CD14-positive monocyte (primary cell): ENCODE measurements around the gene PGP. TPM values are rescaled to one million over a fixed set of nuclear protein-coding genes. Genes with fewer than 3 reads are reported as not detected.

Source experiments
- DNase-seq, 3 donors: peaks; one replicate each; pipeline ENCODE4 v3.0.0-alpha.2; 2011 to 2022
- H2AFZ ChIP-seq: 2 replicates; pipeline ENCODE4 v1.6.0; 2012; ENCODE audit warnings: mild to moderate bottlenecking, low read depth, low read length, inconsistent platforms; ENCODE audit not compliant: insufficient read depth, poor library complexity, severe bottlenecking
- H3K27ac ChIP-seq, 2 donors: 1 replicate in 1 of 2; 2 replicates in 1 of 2; pipeline ENCODE4 v1.5.1; 2012 to 2013; ENCODE audit warnings: low read length in 2 of 2, control low read depth in 1 of 2, inconsistent platforms in 1 of 2, low read depth in 1 of 2, mild to moderate bottlenecking in 1 of 2
- H3K27me3 ChIP-seq, 2 donors: one replicate each; pipeline versions ENCODE4 v1.6.0 to v1.6.1; 2011 to 2013; ENCODE audit warnings: low read length in 2 of 2; ENCODE audit not compliant: control insufficient read depth in 2 of 2, insufficient read depth in 2 of 2
- H3K36me3 ChIP-seq, 2 donors: replicated peaks in 1 of 2; 1 replicate in 1 of 2; 2 replicates in 1 of 2; pipeline versions ENCODE4 v1.5.1 to v1.6.1; 2012 to 2013; ENCODE audit warnings: low read length in 2 of 2, control low read depth in 1 of 2, inconsistent platforms in 1 of 2, mild to moderate bottlenecking in 1 of 2; ENCODE audit not compliant: insufficient read depth in 2 of 2, control insufficient read depth in 1 of 2
- H3K4me1 ChIP-seq, 2 donors: 1 replicate in 1 of 2; 2 replicates in 1 of 2; pipeline versions ENCODE4 v1.5.1 to v1.6.1; 2012 to 2013; ENCODE audit warnings: low read length in 2 of 2, control low read depth in 1 of 2, inconsistent platforms in 1 of 2, mild to moderate bottlenecking in 1 of 2, moderate library complexity in 1 of 2; ENCODE audit not compliant: insufficient read depth in 2 of 2, control insufficient read depth in 1 of 2
- H3K4me2 ChIP-seq: replicated peaks from 2 replicates; pipeline ENCODE3; 2012; ENCODE audit warnings: low read length, moderate library complexity, mild to moderate bottlenecking; ENCODE audit not compliant: poor library complexity, severe bottlenecking; ENCODE audit errors: extremely low read depth
- H3K4me3 ChIP-seq, 3 experiments: fragments of 200-600 bp in 1 of 3; sonication (generic) in 1 of 3; replicated peaks in 1 of 3; 1 replicate in 2 of 3; 2 replicates in 1 of 3; pipeline ENCODE4 v1.5.1; 2011 to 2013; ENCODE audit warnings: low read length in 3 of 3, mild to moderate bottlenecking in 3 of 3, control low read depth in 2 of 3, low read depth in 2 of 3, inconsistent platforms in 1 of 3, moderate library complexity in 1 of 3
- H3K79me2 ChIP-seq: 2 replicates; pipeline ENCODE4 v1.6.0; 2012; ENCODE audit warnings: mild to moderate bottlenecking, control low read depth, inconsistent platforms, low read length, moderate library complexity; ENCODE audit not compliant: insufficient read depth
- H3K9ac ChIP-seq: 2 replicates; pipeline ENCODE4 v1.6.0; 2017; ENCODE audit warnings: low read length, mild to moderate bottlenecking; ENCODE audit not compliant: insufficient read depth, poor library complexity, severe bottlenecking
- H3K9me3 ChIP-seq, 2 donors: replicated peaks in 1 of 2; 1 replicate in 1 of 2; 2 replicates in 1 of 2; pipeline versions ENCODE4 v1.5.1 to v1.6.1; 2012 to 2013; ENCODE audit warnings: low read length in 2 of 2, control low read depth in 1 of 2; ENCODE audit not compliant: control insufficient read depth in 1 of 2, insufficient read depth in 1 of 2
- H4K20me1 ChIP-seq: 2 replicates; pipeline ENCODE4 v1.6.0; 2012; ENCODE audit warnings: mild to moderate bottlenecking, low read length, control low read depth, moderate library complexity; ENCODE audit not compliant: insufficient read depth
- H3K27ac Mint-ChIP-seq, 7 donors: one replicate each; pipeline ENCODE4 v1.8.0; 2020; ENCODE audit warnings: mild to moderate bottlenecking in 7 of 7, mixed read lengths in 7 of 7, moderate library complexity in 6 of 7, inconsistent platforms in 2 of 7
- H3K27me3 Mint-ChIP-seq, 3 donors: one replicate each; pipeline ENCODE4 v1.8.0; 2021 to 2022; ENCODE audit warnings: low read depth in 3 of 3, mild to moderate bottlenecking in 3 of 3, mixed read lengths in 3 of 3, moderate library complexity in 3 of 3, inconsistent platforms in 1 of 3
- H3K36me3 Mint-ChIP-seq, 2 donors: one replicate each; pipeline ENCODE4 v1.8.0; 2020; ENCODE audit warnings: mixed read lengths in 2 of 2, inconsistent platforms in 1 of 2, mild to moderate bottlenecking in 1 of 2
- H3K4me1 Mint-ChIP-seq: one replicate; pipeline ENCODE4 v1.8.0; 2020; ENCODE audit warnings: mild to moderate bottlenecking, mixed read lengths
- H3K4me3 Mint-ChIP-seq, 2 donors: one replicate each; pipeline ENCODE4 v1.8.0; 2020; ENCODE audit warnings: mild to moderate bottlenecking in 2 of 2, mixed read lengths in 2 of 2, moderate library complexity in 1 of 2
- H3K9me3 Mint-ChIP-seq, 7 donors: one replicate each; pipeline ENCODE4 v1.8.0; 2020 to 2022; ENCODE audit warnings: mixed read lengths in 7 of 7, mild to moderate bottlenecking in 6 of 7, moderate library complexity in 6 of 7, inconsistent platforms in 2 of 7
- WGBS: methylation state at CpG from one replicate; pipeline ENCODE4 v1.1.5; 2013; ENCODE audit warnings: missing lambda C conversion rate; ENCODE audit not compliant: insufficient coverage; 5-methylcytosine and 5-hydroxymethylcytosine counted together
- intact Hi-C, 2 donors: fragments of 100-400 bp; cut with micrococcal nuclease; formaldehyde crosslinking; loops; one replicate each; pipeline versions ENCODE4 v1.15.0 to v1.15.1; 2023
- polyA plus RNA-seq, 3 donors: library from polyadenylated mRNA; depleted of rRNA in 1 of 3; unstranded in 2 of 3; stranded (reverse) in 1 of 3; fragments of 300-500 nt in 2 of 3; fragments of >200 nt in 1 of 3; fragmentation: Illumina TruSeq in 2 of 3; gene quantifications; 1 replicate in 2 of 3; 2 replicates in 1 of 3; pipeline ENCODE4 v1.2.3, GENCODE V29; 2012 to 2021
- TF ChIP-seq, protein P1 (sequence below): fragments of 200-600 bp; IDR thresholded peaks from one replicate; pipeline ENCODE4 v1.8.0; 2022; ENCODE audit warnings: antibody characterized with exemption, mild to moderate bottlenecking

PGP gene
- polyA plus RNA-seq, 3 donors = 7.2 to 20.2 (median 19.2) TPM

DNA sequence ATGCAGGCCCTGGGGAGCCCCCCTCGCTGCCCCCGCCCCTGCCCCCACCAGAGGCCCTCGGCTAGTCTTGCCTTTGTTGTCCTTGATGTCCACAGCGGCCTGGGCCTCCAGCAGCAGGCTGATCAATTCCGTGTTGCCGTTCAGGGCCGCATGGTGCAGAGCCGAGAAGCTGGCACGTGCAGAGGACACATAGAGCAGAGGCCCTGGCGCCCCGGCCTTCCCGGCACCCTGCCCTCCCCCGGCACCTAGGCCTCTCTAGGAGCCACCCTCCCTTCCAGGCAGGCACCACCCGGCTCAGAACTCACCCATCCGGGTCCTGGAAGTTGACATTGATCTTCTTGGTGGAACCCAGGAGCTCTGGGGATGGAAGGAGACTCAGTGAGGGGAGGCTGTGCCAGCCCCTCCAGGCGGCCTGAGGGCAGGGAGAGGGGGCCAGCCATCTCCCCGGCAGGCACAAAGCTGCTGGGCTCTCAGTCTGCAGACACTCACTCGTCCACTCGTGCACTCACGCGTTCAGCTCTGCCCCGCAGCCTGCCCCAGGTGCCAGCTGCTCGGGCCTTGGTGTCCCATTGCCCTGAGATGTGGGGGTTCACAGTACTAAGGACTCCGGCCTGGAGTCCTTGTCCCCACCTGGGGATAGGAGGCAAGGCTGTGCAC, 24.5 kb downstream of the PGP start:
- H3K27ac Mint-ChIP-seq = no peak overlapping the region
- Histone ChIP-seq H3K27ac (no peak overlapping the region), H3K4me2 (no peak overlapping the region), H3K9ac (no peak overlapping the region), H2AFZ (no peak overlapping the region), H4K20me1 (no peaks in the 10 kb centered on the region), H3K9me3 (no peaks in the 10 kb centered on the region), H3K36me3 (no peaks in the 10 kb centered on the region), H3K27me3 (peaks cover 9 to 19% of the 10 kb centered on the region in 2 donors), H3K4me3 (no peak overlapping the region), H3K79me2 (no peaks in the 10 kb centered on the region), H3K4me1 (no peaks in the 10 kb centered on the region)
- no peak for DNase-seq
- H3K4me3 Mint-ChIP-seq = no peak overlapping the region
- intact Hi-C loops = no loop called here
- TF ChIP-seq, protein P1, sequence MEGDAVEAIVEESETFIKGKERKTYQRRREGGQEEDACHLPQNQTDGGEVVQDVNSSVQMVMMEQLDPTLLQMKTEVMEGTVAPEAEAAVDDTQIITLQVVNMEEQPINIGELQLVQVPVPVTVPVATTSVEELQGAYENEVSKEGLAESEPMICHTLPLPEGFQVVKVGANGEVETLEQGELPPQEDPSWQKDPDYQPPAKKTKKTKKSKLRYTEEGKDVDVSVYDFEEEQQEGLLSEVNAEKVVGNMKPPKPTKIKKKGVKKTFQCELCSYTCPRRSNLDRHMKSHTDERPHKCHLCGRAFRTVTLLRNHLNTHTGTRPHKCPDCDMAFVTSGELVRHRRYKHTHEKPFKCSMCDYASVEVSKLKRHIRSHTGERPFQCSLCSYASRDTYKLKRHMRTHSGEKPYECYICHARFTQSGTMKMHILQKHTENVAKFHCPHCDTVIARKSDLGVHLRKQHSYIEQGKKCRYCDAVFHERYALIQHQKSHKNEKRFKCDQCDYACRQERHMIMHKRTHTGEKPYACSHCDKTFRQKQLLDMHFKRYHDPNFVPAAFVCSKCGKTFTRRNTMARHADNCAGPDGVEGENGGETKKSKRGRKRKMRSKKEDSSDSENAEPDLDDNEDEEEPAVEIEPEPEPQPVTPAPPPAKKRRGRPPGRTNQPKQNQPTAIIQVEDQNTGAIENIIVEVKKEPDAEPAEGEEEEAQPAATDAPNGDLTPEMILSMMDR = no peak
- H3K9me3 Mint-ChIP-seq = peaks cover 0 to 8% (median 0%) of the 10 kb centered on the region in 7 donors
- 94% methylated on average over 23 of the region's 24 CpGs for WGBS
- peaks cover 4% of the 10 kb centered on the region for H3K4me1 Mint-ChIP-seq
- H3K27me3 Mint-ChIP-seq = peaks cover 24 to 30% (median 28%) of the 10 kb centered on the region in 3 donors
- H3K36me3 Mint-ChIP-seq = no peaks in the 10 kb centered on the region

DNA sequence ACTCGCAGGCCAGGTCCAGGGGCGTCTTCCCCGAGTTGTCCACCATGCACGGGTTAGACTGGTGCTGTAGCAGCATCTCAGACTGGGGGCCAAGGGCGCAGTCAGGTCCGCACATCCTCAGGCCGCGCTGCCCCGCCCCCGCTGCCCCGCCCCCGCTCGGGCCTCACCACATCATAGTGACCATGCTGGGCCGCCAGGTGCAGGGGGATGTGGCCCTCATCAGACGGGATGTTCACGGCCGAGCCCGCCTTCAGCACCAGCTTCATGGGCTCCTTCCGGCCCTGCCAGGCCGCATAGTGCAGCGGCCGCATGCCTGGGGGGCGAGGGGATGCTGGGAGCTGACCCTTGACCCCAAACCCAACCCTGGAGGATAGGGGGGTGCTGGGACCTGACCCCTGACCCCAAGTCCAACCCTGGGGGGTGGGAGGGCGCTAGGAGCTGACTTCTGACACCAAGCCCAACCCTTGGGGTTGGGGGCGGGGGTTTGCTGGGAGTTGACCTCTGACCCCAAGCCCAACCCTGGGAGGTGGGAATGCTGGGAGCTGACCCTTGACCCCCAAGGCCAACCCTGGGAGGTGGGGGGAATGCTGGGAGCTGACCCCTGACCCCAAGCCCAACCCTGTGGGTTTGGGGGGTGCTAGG, 25.3 kb downstream of the PGP start:
- intact Hi-C loops = no loop called here
- H3K36me3 Mint-ChIP-seq = no peaks in the 10 kb centered on the region
- Histone ChIP-seq H2AFZ (no peak overlapping the region), H4K20me1 (no peaks in the 10 kb centered on the region), H3K4me3 (no peak overlapping the region), H3K4me2 (no peak overlapping the region), H3K9ac (no peak overlapping the region), H3K36me3 (no peaks in the 10 kb centered on the region), H3K4me1 (no peaks in the 10 kb centered on the region), H3K9me3 (no peaks in the 10 kb centered on the region), H3K79me2 (no peaks in the 10 kb centered on the region), H3K27ac (no peak overlapping the region), H3K27me3 (peaks cover under 1 to 11% of the 10 kb centered on the region in 2 donors)
- WGBS = 97% methylated on average over 16 of the region's 25 CpGs
- no peak for DNase-seq
- H3K4me3 Mint-ChIP-seq = no peak overlapping the region
- TF ChIP-seq, protein P1 = no peak
- no peak overlapping the region for H3K27ac Mint-ChIP-seq
- H3K9me3 Mint-ChIP-seq = peaks cover 0 to under 1% (median 0%) of the 10 kb centered on the region in 7 donors
- no peaks in the 10 kb centered on the region for H3K4me1 Mint-ChIP-seq
- H3K27me3 Mint-ChIP-seq = peaks cover 17 to 24% (median 20%) of the 10 kb centered on the region in 3 donors
